HK-2 (cell line): ENCODE measurements around the gene CGREF1.
A peak's percentile ranks its signal among the peaks of the same experiment; 100 is the strongest.
"Not testable (repeated sequence)": the region's sequence is repeated elsewhere in the genome, so short reads cannot be mapped to it uniquely, and the experiment has no call there.

Source experiments
- DNase-seq: peaks from one replicate; pipeline ENCODE4 v3.0.0-alpha.2; 2018; ENCODE audit not compliant: unreplicated experiment

CGREF1 gene

GRCh38 chr2:27137322-27137935 lies 18.5 kb upstream of the CGREF1 start:
- no peak for DNase-seq

GRCh38 chr2:27136751-27137150 lies 17.8 kb upstream of the CGREF1 start:
- no peak for DNase-seq

- DNase-seq, result no peak
These were observed 16.6 kb upstream of the CGREF1 start for GRCh38 chr2:27135478-27135955.

GRCh38 chr2:27134781-27135477 lies 16.0 kb upstream of the CGREF1 start:
- no peak for DNase-seq

GRCh38 chr2:27133905-27134780 lies 15.2 kb upstream of the CGREF1 start, which contains the start of gene PREB:
Gene PREB, minus strand, starts transcription at chr2:27134636. Its CDS starts 215 bp downstream, at chr2:27134421.
- DNase-seq, result peak; percentile 96

- DNase-seq, result no peak
These were observed 14.4 kb upstream of the CGREF1 start for GRCh38 chr2:27133195-27133875.

- DNase-seq, result no peak
These were observed 12.5 kb upstream of the CGREF1 start for GRCh38 chr2:27131429-27131828.

- no peak for DNase-seq
These were observed 11.5 kb upstream of the CGREF1 start for GRCh38 chr2:27130396-27130795.

- no peak for DNase-seq
These were observed 10.0 kb upstream of the CGREF1 start for GRCh38 chr2:27128668-27129571.

GRCh38 chr2:27127883-27128667 lies 9.1 kb upstream of the CGREF1 start:
- DNase-seq, result no peak

GRCh38 chr2:27126252-27126710 lies 7.4 kb upstream of the CGREF1 start:
- DNase-seq, result no peak

- no peak for DNase-seq
These were observed 6.2 kb upstream of the CGREF1 start for GRCh38 chr2:27125104-27125503.

- DNase-seq, result peak; percentile 53
These were observed 4.6 kb upstream of the CGREF1 start, which contains the start of gene ABHD1 for GRCh38 chr2:27123302-27124150. Gene ABHD1, plus strand, starts transcription at chr2:27123815. Its CDS starts 134 bp downstream, at chr2:27123949.

GRCh38 chr2:27122791-27123190 lies 3.9 kb upstream of the CGREF1 start:
- DNase-seq, result no peak

GRCh38 chr2:27121906-27122305 lies 3.0 kb upstream of the CGREF1 start:
- no peak for DNase-seq

GRCh38 chr2:27119330-27119670 lies 372 bp upstream of the CGREF1 start:
- DNase-seq, result not testable (repeated sequence)

GRCh38 chr2:27117995-27118524 lies 868 bp downstream of the CGREF1 start:
- DNase-seq, result no peak

- no peak for DNase-seq
These were observed 3.4 kb downstream of the CGREF1 start for GRCh38 chr2:27115519-27115918.
